ENCODE results near the gene CHCHD10.
A peak's percentile ranks its signal among the peaks of the same experiment; 100 is the strongest.
"Not testable (repeated sequence)": the region's sequence is repeated elsewhere in the genome, so short reads cannot be mapped to it uniquely, and the experiment has no call there.

CHCHD10 gene

GRCh38 chr22:23743303-23743705 lies 24.5 kb downstream of the CHCHD10 start:
- no peak for TF ChIP-seq Cebpa-rat (IDR thresholded peaks at IDR 0.05)
- Histone ChIP-seq H3K4me3 (no peak overlapping the region), H3K4me2 (no peak overlapping the region), H3K9me3 (peaks cover 16% of the 10 kb centered on the region), H3K4me1 (peaks cover 22% of the 10 kb centered on the region), H3K36me3 (peaks cover 75% of the 10 kb centered on the region), H4K20me1 (peaks cover 78% of the 10 kb centered on the region; the same call in 1 of the 2 replicates), H3K9ac (no peak overlapping the region), H3K27ac (no peak overlapping the region), H3K27me3 (no peaks in the 10 kb centered on the region)

- Histone ChIP-seq H3K27ac (no peak overlapping the region), H3K4me2 (no peak overlapping the region), H3K9ac (no peak overlapping the region), H3K36me3 (peaks cover 70% of the 10 kb centered on the region), H3K4me1 (peaks cover 16% of the 10 kb centered on the region), H3K9me3 (peaks cover 16% of the 10 kb centered on the region), H3K4me3 (no peak overlapping the region), H4K20me1 (peaks cover 76% of the 10 kb centered on the region; the same call in 1 of the 2 replicates), H3K27me3 (no peaks in the 10 kb centered on the region)
- TF ChIP-seq Cebpa-rat (IDR thresholded peaks at IDR 0.05): no peak
These were observed 25.1 kb downstream of the CHCHD10 start for GRCh38 chr22:23742505-23743264.

- Histone ChIP-seq H3K27ac (no peak overlapping the region), H3K9ac (no peak overlapping the region), H3K4me1 (peaks cover 16% of the 10 kb centered on the region), H4K20me1 (peaks cover 40% of the 10 kb centered on the region; the same call in 1 of the 2 replicates), H3K27me3 (no peaks in the 10 kb centered on the region), H3K36me3 (peaks cover 21% of the 10 kb centered on the region), H3K4me2 (no peak overlapping the region), H3K9me3 (no peaks in the 10 kb centered on the region), H3K4me3 (no peak overlapping the region)
- no peak for TF ChIP-seq Cebpa-rat (IDR thresholded peaks at IDR 0.05)
These were observed 30.1 kb downstream of the CHCHD10 start for GRCh38 chr22:23737696-23738095.

GRCh38 chr22:23728108-23728507 lies 39.7 kb downstream of the CHCHD10 start:
- not testable (repeated sequence) for H4K20me1 ChIP-seq, H3K36me3 ChIP-seq, H3K4me3 ChIP-seq, H3K27ac ChIP-seq, H3K9me3 ChIP-seq, H3K9ac ChIP-seq, H3K4me1 ChIP-seq, H3K4me2 ChIP-seq, H3K27me3 ChIP-seq

- Histone ChIP-seq H3K4me2 (no peak overlapping the region), H4K20me1 (no peaks in the 10 kb centered on the region), H3K9ac (no peak overlapping the region), H3K4me3 (no peak overlapping the region), H3K9me3 (no peaks in the 10 kb centered on the region), H3K4me1 (peaks cover 6% of the 10 kb centered on the region; the same call in 1 of the 2 replicates), H3K36me3 (no peaks in the 10 kb centered on the region), H3K27ac (no peak overlapping the region), H3K27me3 (no peaks in the 10 kb centered on the region)
- no peak for TF ChIP-seq Cebpa-rat (IDR thresholded peaks at IDR 0.05)
These were observed 45.0 kb downstream of the CHCHD10 start for GRCh38 chr22:23722724-23723123.

- H3K4me1 ChIP-seq: peaks cover 11% of the 10 kb centered on the region
- no peak overlapping the region for H3K9ac ChIP-seq
These were observed 45.6 kb downstream of the CHCHD10 start for GRCh38 chr22:23722160-23722559.

GRCh38 chr22:23720855-23721254 lies 46.9 kb downstream of the CHCHD10 start:
- no peak overlapping the region for H3K27ac ChIP-seq
- H3K4me1 ChIP-seq: peaks cover 19% of the 10 kb centered on the region
- H3K4me3 ChIP-seq: no peak overlapping the region
- H3K27me3 ChIP-seq: no peaks in the 10 kb centered on the region
- H4K20me1 ChIP-seq: peaks cover 4% of the 10 kb centered on the region; the same call in 1 of the 2 replicates
- H3K4me2 ChIP-seq: no peak overlapping the region
- H3K36me3 ChIP-seq: no peaks in the 10 kb centered on the region
- TF ChIP-seq Cebpa-rat (IDR thresholded peaks at IDR 0.05): no peak
- H3K9me3 ChIP-seq: no peaks in the 10 kb centered on the region
- no peak overlapping the region for H3K9ac ChIP-seq

More at GRCh38 chr22:23722160-23722559, 45.6 kb downstream of the CHCHD10 start:
- Histone ChIP-seq H3K36me3 (no peaks in the 10 kb centered on the region), H3K9me3 (no peaks in the 10 kb centered on the region), H3K27ac (no peak overlapping the region), H3K27me3 (no peaks in the 10 kb centered on the region), H3K4me3 (no peak overlapping the region), H3K4me2 (no peak overlapping the region), H4K20me1 (no peaks in the 10 kb centered on the region)
- TF ChIP-seq Cebpa-rat (IDR thresholded peaks at IDR 0.05): no peak

- no peak for TF ChIP-seq Cebpa-rat (IDR thresholded peaks at IDR 0.05)
- H4K20me1 ChIP-seq: peaks cover 24% of the 10 kb centered on the region; the same call in 1 of the 2 replicates
- no peak overlapping the region for H3K4me3 ChIP-seq
- no peak overlapping the region for H3K9ac ChIP-seq
- H3K9me3 ChIP-seq: no peaks in the 10 kb centered on the region
- H3K36me3 ChIP-seq: peaks cover 18% of the 10 kb centered on the region
- H3K27me3 ChIP-seq: no peaks in the 10 kb centered on the region
- H3K4me1 ChIP-seq: peaks cover 40% of the 10 kb centered on the region
- H3K27ac ChIP-seq: no peak overlapping the region
- no peak overlapping the region for H3K4me2 ChIP-seq
These were observed 49.2 kb downstream of the CHCHD10 start for GRCh38 chr22:23718371-23719165.

GRCh38 chr22:23716811-23717801 lies 50.7 kb downstream of the CHCHD10 start:
- peaks cover 45% of the 10 kb centered on the region for H3K4me1 ChIP-seq
- peak overlapping the region; percentile 88 for H3K4me3 ChIP-seq
- no peaks in the 10 kb centered on the region for H3K9me3 ChIP-seq
- peak overlapping the region; percentile 89 for H3K27ac ChIP-seq
- no peaks in the 10 kb centered on the region for H3K27me3 ChIP-seq
- peaks cover 38% of the 10 kb centered on the region; the same call in 1 of the 2 replicates for H4K20me1 ChIP-seq
- peak overlapping the region; percentile 96 for H3K4me2 ChIP-seq
- no peak for TF ChIP-seq Cebpa-rat (IDR thresholded peaks at IDR 0.05)
- H3K36me3 ChIP-seq: peaks cover 33% of the 10 kb centered on the region
- peak overlapping the region; percentile 95 for H3K9ac ChIP-seq
